ENCODE measurements around the gene NCAN. TPM values are rescaled to one million over a fixed set of nuclear protein-coding genes. Genes with fewer than 3 reads are reported as not detected.
A peak's percentile ranks its signal among the peaks of the same experiment; 100 is the strongest.

NCAN gene
- total and polyA plus RNA-seq, 2 of the 8 experiments (the other 6 are each of a cell fraction or from before 2014, with no cell fraction given) = 2.7 TPM

- no peak overlapping the region for H2BK20ac ChIP-seq (ENCODE audit: low read length)
- H3K9me3 ChIP-seq (ENCODE audit: insufficient read depth in 2 of 2, low read depth in 1 of 2, low read length in 1 of 2) = no peaks in the 10 kb centered on the region
- no peak overlapping the region for H4K5ac ChIP-seq (ENCODE audit: insufficient read length, low read depth, low read length)
- no peak overlapping the region for H2AFZ ChIP-seq (ENCODE audit: low read length)
- H3K27me3 ChIP-seq (replicated peaks in 1 of 4; ENCODE audit: control insufficient read depth in 3 of 4, extremely low read depth in 1 of 4, insufficient read depth in 3 of 4, low read length in 3 of 4) = peaks cover 3 to 20% (median 15%) of the 10 kb centered on the region in 4 experiments
- 91% methylated on average over 34 of the region's 41 CpGs; no CpG with 5 or more reads in 1 of the 2 experiments for WGBS, 2 experiments (ENCODE audit: extremely low coverage in 1 of 2, insufficient coverage in 1 of 2, insufficient read length in 1 of 2, insufficient replicate concordance in 2 of 2, low coverage in 1 of 2, low lambda C conversion rate in 2 of 2, missing lambda C conversion rate in 1 of 2)
- H3K79me1 ChIP-seq (ENCODE audit: low read depth, low read length) = peaks cover 6% of the 10 kb centered on the region
- H3K36me3 ChIP-seq (ENCODE audit: control insufficient read depth in 2 of 4, insufficient read depth in 4 of 4, low read length in 3 of 4) = peaks cover 0 to 10% (median 0%) of the 10 kb centered on the region in 4 experiments; a peak in 1 of 8 replicates
- H3K23me2 ChIP-seq (ENCODE audit: low read depth, low read length) = peaks cover 21% of the 10 kb centered on the region; the same call in 1 of the 2 replicates
- no peak overlapping the region for H3K9ac ChIP-seq (replicated peaks in 1 of 4; ENCODE audit: extremely low read depth in 1 of 4, low read depth in 3 of 4, low read length in 3 of 4)
- peaks cover 0 to 17% (median 10%) of the 10 kb centered on the region in 4 experiments; a peak in 6 of 7 replicates for H3K4me1 ChIP-seq (replicated peaks in 1 of 4; ENCODE audit: control insufficient read depth in 3 of 4, insufficient read depth in 4 of 4, low read length in 3 of 4)
- POLR2A ChIA-PET (ENCODE audit: partially characterized antibody) = interaction anchor here (0.9 to 2.0 kb wide), 5 partner anchors 9 to 256 kb away, joined by 3 to 5 read pairs (median 4); partner anchors contain the start of gene TSSK6
- no peak overlapping the region for H3K56ac ChIP-seq (replicated peaks; ENCODE audit: insufficient read length, low read depth, low read length)
- peaks cover 0 to 2% of the 10 kb centered on the region in 2 experiments for H4K20me1 ChIP-seq (replicated peaks in 1 of 2; ENCODE audit: control insufficient read depth in 1 of 2, insufficient read depth in 2 of 2, low read length in 2 of 2)
- no peak overlapping the region for H2BK15ac ChIP-seq (ENCODE audit: low read length)
- DNase-seq (ENCODE audit: low read depth in 1 of 2, low spot score in 2 of 2) (no peak), FAIRE-seq (no peak)
- no peak overlapping the region for H4K91ac ChIP-seq (replicated peaks; ENCODE audit: insufficient read length, low read length)
- no peak overlapping the region for H4K8ac ChIP-seq (ENCODE audit: extremely low read depth, insufficient read depth, low read length)
- no peak overlapping the region for H3K18ac ChIP-seq (ENCODE audit: extremely low read depth, low read length)
- H2BK12ac ChIP-seq (ENCODE audit: low read depth, low read length) = 0 out of 2 replicates have a peak overlapping the region, but pooled peaks have one; percentile 17
- no peak overlapping the region for H3K27ac ChIP-seq (ENCODE audit: low read depth, low read length)
- H3K4me2 ChIP-seq (ENCODE audit: insufficient read depth in 1 of 2, low read depth in 2 of 2, low read length in 2 of 2) = no peak overlapping the region
- H3K4me3 ChIP-seq (ENCODE audit: extremely low read depth in 1 of 4, insufficient read depth in 2 of 4, low read depth in 3 of 4, low read length in 4 of 4) = no peak overlapping the region
- no peaks in the 10 kb centered on the region for H3K79me2 ChIP-seq (ENCODE audit: control insufficient read depth in 1 of 2, insufficient read depth in 2 of 2, low read length in 2 of 2)
- H2AK5ac ChIP-seq (ENCODE audit: low read depth, low read length) = no peak overlapping the region
- TF ChIP-seq, protein P1, sequence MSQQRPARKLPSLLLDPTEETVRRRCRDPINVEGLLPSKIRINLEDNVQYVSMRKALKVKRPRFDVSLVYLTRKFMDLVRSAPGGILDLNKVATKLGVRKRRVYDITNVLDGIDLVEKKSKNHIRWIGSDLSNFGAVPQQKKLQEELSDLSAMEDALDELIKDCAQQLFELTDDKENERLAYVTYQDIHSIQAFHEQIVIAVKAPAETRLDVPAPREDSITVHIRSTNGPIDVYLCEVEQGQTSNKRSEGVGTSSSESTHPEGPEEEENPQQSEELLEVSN (IDR thresholded peaks at IDR 0.05) = no peak
- no peak for TF ChIP-seq JUN (IDR thresholded peaks at IDR 0.05; ENCODE audit: low read depth, low read length)
- TF ChIP-seq CHD1 (IDR thresholded peaks at IDR 0.05; ENCODE audit: low read depth, low read length) = no peak
- CTCF ChIA-PET (ENCODE audit: partially characterized antibody) = interaction anchor here (1.4 to 2.6 kb wide), 3 partner anchors 11 to 34 kb away, joined by 3 to 9 read pairs (median 7); no protein-coding TSS in a partner anchor
- H3K14ac ChIP-seq (ENCODE audit: insufficient read length) = no peak overlapping the region
- H3K23ac ChIP-seq (ENCODE audit: insufficient read length) = no peak overlapping the region
- no peak overlapping the region for H3K4ac ChIP-seq (replicated peaks; ENCODE audit: insufficient read length, low read depth, low read length)
- no peak overlapping the region for H2BK5ac ChIP-seq (ENCODE audit: low read depth, low read length)
- H2BK120ac ChIP-seq (replicated peaks; ENCODE audit: low read depth, low read length) = no peak overlapping the region
These were observed 47.0 kb downstream of the NCAN start for GRCh38 chr19:19258589-19259338.
